GM18511 (cell line): ENCODE results near the gene MEF2C.
A peak's percentile ranks its signal among the peaks of the same experiment; 100 is the strongest.

ENCODE experiments used
- ATAC-seq: cut with Tn5 transposase; IDR thresholded peaks from one replicate; pipeline ENCODE4 v1.9.1; 2021; ENCODE audit warnings: mild to moderate bottlenecking, moderate library complexity; ENCODE audit not compliant: unreplicated experiment

MEF2C gene

GRCh38 chr5:88693071-88693932 lies 189.7 kb downstream of the MEF2C start:
- ATAC-seq = no peak

GRCh38 chr5:88691945-88692868 lies 190.8 kb downstream of the MEF2C start:
- ATAC-seq = no peak

GRCh38 chr5:88691230-88691582 lies 191.8 kb downstream of the MEF2C start:
- ATAC-seq = peak; percentile 5

- peak; percentile 88 for ATAC-seq
Measured at GRCh38 chr5:88690409-88691229, 192.4 kb downstream of the MEF2C start.

DNA sequence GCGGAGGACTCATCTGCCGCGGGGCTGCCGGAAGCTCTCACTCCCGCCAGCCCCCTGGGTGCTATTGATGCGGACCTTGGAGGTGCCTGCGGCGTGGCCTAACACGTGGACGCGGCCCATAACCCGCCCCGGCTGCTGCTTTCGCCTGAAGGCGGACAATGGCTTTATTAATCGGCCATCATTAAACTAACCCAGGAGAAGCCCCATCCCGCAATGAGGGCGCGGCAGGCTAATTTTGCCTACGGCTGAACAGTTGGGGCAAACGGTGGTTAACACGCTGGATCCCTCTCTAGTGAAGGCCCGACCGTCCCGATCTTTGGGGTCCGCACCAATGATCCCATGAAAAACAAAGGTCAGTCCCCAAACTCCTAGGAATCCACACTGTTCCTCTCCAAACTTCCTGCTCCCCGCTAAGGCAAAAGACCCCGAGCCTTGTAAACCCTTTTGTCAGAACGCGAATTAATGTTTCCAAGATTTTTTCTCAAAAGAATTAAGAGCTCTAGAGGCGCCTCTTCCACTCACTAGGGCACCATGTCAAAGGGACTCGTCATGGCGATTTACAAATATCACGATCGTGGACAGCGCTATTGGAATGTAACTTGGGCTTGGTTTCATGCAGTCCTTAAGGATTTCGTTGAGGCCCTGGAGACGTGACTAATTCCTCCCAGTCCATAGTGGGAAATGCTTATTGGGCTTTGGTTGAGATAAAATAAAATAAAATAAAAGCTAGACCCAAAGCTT lies 193.1 kb downstream of the MEF2C start:
- ATAC-seq = no peak

DNA sequence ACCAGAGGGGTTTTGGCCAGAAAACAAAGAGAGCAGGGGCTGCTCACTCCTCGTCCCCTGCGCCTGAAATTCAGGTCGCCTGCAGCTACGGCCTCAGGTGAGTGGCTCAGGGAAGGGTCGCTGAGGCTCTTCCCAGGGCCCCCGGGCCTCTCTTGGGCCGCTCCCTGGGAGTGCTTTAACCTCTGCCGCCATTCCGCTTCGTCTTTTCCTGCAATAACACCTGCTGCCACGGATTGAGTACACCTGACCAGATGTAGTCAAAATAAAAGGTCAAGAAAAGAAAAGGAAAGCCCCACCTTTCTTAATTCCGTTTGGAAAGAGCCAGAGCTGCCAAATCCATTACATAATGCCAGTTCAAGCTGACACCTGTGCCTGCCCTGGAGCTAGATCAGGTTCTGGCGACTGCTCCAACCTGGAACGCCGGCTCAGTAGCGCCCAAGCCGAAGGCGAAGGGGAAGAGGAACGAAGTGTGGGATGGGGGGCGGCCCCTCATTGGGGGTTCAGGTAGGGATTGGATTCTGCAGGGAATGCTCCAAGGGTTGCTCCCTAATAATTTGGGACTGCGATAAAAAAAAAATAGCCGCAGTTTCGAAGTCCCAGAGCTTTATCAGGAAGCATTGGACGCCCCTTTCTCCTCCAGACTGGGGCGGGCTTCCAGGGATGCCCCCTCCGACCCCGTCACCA lies 193.9 kb downstream of the MEF2C start:
- ATAC-seq = no peak

DNA sequence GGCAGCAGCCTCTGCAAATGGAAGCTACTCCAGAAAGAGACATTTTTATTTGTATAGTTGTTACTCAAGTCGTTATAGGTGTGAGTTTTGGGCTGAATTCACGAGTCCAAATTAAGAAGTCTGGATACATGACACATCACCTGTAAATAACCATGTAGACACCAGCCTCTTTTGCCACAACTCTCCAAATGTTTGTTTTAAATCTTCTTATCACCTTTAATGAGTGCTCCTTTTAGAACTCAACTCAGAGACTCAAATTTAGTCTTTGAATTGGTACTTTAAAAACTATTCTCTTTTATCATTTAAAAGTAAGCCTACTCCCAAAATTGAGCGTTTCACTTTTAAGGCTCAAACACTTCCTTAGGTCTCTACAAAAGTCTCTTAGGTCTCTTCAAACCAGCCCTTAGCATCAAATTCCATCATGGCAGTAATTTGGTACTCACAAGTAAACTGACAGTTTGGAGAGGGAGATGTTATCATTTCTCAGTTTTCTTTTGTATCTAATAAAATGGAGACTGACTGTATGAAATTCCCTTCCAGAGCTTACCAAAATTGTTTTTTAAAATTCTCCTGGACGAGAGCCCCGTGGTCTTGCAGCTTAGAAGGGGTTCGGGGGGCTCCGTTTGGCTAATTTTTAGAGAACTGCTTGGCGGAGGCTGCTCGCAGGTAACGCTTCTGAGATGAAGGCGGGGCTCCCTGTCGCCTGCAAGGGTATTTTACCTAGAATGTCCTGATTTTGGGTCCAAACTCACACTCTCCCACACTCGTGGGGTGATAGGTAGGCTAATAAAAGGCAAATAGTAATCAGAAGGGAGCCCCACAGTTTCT lies 194.6 kb downstream of the MEF2C start:
- ATAC-seq = no peak

DNA sequence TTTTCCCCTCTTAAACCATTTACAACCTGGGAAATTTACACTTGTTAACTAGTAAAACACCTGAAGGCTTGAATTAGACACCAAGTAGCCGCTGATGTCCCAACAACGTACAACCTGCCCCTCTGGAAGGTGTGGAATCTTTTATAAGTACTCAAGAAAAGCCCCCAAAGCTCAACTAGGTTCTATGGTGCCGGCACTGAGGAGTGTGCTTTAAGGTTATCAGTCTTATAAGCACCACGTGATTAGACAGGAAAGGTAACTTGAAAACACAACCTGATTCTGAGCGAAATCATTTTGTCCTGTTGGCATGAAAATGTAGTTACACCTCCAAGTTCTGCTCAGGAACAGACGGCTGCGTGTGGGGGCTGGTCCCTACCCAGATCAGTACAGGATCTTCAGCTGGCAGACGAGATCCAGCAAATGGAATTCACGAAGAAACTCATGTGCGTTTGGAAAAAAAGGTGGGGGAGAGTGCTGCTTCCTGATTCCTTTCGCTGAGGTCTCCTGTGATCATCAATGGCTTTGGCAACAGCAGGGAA lies 195.5 kb downstream of the MEF2C start:
- no peak for ATAC-seq

DNA sequence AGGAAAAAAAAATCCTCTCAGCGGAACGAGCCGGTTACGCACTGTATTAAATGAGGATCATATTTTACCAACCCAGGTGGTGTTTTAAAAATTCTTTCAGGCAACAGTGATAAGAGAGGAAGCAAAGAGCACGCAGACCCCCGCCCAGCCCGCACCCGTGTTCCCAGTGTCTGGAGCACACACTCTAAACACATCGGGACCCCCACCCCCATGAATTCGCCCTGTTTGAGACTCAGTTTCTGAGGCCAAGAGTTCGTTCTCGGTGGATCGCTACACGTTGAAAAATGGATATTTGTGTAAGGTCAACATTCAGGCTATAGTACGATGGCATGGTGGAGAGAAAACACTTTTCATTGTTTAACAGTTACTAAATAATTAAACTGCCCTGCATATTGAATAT lies 196.3 kb downstream of the MEF2C start:
- ATAC-seq = no peak

- no peak for ATAC-seq
Measured at GRCh38 chr5:88685591-88686541, 197.1 kb downstream of the MEF2C start.

DNA sequence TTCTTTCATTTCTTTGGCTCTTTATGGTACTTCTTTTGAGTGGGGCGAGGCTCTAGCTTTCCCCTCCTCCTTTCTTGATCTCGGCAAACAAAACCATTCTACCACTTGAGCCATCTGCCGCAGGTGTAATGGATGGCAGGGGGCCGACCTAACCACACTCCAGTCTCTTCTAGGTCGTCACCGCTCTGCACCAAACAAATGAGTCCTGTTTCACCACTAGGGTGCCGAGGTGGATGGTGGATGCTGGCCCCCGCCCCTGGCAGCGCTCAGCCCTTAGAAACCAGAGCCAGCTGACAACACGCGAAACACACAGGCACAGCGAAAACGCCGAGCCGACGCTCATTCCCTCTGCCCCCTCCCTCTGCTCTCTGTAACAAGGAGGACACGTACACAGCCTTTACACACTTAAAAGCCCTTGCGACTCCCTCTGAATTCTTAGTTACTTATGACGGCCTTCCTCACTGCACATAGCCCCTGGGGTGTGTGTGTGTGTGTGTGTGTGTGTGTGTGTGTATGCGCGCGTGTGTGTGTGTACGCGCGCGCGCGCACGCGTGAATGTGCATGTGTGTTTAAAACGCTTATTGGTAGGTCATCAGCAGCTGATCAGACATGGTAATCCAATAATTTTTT lies 199.4 kb downstream of the MEF2C start:
- ATAC-seq = peak; percentile 40

DNA sequence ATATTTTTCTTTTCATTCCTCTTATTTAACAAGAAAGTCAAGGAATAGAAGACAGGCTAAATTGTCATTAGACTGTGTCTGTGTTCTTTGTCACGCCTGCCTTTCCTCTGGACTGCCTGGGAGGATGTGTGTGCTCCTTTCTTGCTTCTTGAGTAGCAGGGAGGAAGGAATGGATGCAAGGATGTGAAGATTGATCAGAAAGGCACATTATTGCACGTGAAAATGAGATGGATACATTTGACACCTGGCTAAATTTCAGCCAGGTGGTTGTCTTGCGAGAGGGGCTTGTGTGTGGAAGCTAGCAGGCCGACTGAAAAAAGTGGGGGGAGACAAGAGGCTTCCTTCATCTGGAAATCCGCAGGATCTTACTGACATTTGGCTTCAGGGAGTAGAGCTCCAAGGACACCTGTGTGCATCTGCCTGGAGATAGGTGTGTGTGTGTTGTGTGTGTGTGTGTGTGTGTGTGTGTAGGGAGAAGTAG lies 200.1 kb downstream of the MEF2C start:
- no peak for ATAC-seq

- no peak for ATAC-seq
Measured at GRCh38 chr5:88682131-88682530, 200.9 kb downstream of the MEF2C start.

- ATAC-seq = no peak
Measured at GRCh38 chr5:88681211-88681803, 201.7 kb downstream of the MEF2C start.

DNA sequence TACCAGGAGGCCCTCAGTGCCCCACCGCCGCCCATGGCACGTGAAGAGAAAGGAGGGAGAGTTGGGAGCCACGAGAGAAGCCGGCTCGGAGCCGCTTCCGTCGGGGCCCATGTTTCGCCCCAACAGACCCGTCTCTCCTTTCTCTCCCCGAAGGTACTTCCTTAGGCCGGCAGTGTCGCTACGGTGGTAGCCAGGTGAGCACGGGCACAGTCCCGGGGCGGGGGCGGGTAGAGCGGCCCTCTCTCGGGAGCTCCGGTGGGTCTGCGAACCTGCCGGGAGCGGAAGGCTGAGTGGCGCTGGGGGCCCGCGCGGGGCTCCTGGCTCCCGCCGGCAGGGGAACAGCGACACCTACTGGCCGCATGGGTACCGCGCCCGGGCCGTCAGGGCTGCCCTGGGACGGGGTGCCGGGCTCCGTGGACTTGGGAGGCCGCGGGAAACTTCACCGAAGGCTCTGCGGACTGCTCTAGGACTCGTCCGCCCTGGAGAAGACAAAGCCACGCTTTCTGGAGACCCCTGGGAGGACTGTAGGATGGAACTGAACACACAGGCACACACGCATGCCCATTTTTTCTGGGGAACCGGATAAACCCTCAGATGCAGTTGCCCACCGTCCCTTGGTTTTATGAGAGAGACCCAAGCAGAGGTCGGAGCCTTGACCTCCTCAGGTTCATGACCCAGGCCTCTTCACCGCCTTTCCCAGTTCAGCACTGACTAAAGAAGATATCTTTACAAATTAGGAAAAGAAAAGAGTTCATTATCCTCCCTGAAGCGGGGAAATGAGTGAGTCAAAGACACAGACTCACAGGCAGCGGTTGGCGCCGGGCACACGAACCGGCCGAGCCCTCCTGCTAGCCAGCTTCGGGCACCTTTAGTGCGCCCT lies 202.5 kb downstream of the MEF2C start:
- peak; percentile 82 for ATAC-seq

GRCh38 chr5:88679638-88680037 lies 203.3 kb downstream of the MEF2C start:
- ATAC-seq = no peak
